HepG2 (cell line): Measurements from ENCODE around the gene SRC. TPM values are rescaled to one million over a fixed set of nuclear protein-coding genes. Genes with fewer than 3 reads are reported as not detected.

Experiments used
- BCL6 ChIP-seq: IDR thresholded peaks from 2 replicates; pipeline ENCODE4 v1.6.1; 2016; ENCODE audit warnings: missing genetic modification reagents, missing compliant biosample characterization
- GABPA ChIP-seq, 2 experiments: IDR thresholded peaks; 2 replicates each; pipeline ENCODE4 v1.6.1; 2011 to 2016; ENCODE audit warnings: low read depth in 2 of 2, low read length in 1 of 2, missing biosample characterization in 1 of 2, missing genetic modification characterization in 1 of 2
- MAX ChIP-seq: IDR thresholded peaks from 2 replicates; pipeline ENCODE4 v1.6.1; 2012; ENCODE audit warnings: inconsistent platforms
- NCOR1 ChIP-seq: fragments of 200-600 bp; sonication (generic); IDR thresholded peaks from 2 replicates; pipeline ENCODE4 v1.7.0; 2017; ENCODE audit warnings: antibody characterized with exemption, low read length, borderline replicate concordance
- PLRG1 ChIP-seq: fragments of 450-650 bp; conservative IDR thresholded peaks from 2 replicates; pipeline ENCODE4 v1.6.1; 2016
- RFX1 ChIP-seq: fragments of 450-650 bp; IDR thresholded peaks from 2 replicates; pipeline ENCODE4 v1.6.1; 2017
- TBX2 ChIP-seq: sonication (generic); formaldehyde crosslinking; IDR thresholded peaks from 2 replicates; pipeline ENCODE4 v1.5.0; 2020; ENCODE audit warnings: missing genetic modification reagents, mild to moderate bottlenecking, borderline replicate concordance
- TOPORS ChIP-seq: sonication (generic); formaldehyde crosslinking; IDR thresholded peaks from 2 replicates; pipeline ENCODE4 v1.8.0; 2023; ENCODE audit warnings: mild to moderate bottlenecking, missing genetic modification reagents
- USF2 ChIP-seq, 2 experiments: sonication (generic) in 1 of 2; formaldehyde crosslinking in 1 of 2; IDR thresholded peaks; 2 replicates each; pipeline versions ENCODE4 v1.5.1 to v1.6.1; 2011 to 2020; ENCODE audit warnings: borderline replicate concordance in 1 of 2, low read depth in 1 of 2, low read length in 1 of 2, mild to moderate bottlenecking in 1 of 2, missing genetic modification reagents in 1 of 2, moderate library complexity in 1 of 2
- ZBTB46 ChIP-seq: sonication (generic); formaldehyde crosslinking; IDR thresholded peaks from 2 replicates; pipeline ENCODE4 v1.4.0; 2020; ENCODE audit warnings: mild to moderate bottlenecking, missing genetic modification reagents, borderline replicate concordance
- ZMYM2 ChIP-seq: sonication (generic); formaldehyde crosslinking; IDR thresholded peaks from 2 replicates; pipeline ENCODE4 v1.8.0; 2022; ENCODE audit warnings: mild to moderate bottlenecking, missing genetic modification reagents
- ZNF34 ChIP-seq: sonication (generic); formaldehyde crosslinking; IDR thresholded peaks from 2 replicates; pipeline ENCODE4 v1.4.0; 2020; ENCODE audit warnings: mild to moderate bottlenecking, missing genetic modification reagents, borderline replicate concordance
- ZNF589 ChIP-seq: sonication (generic); formaldehyde crosslinking; conservative IDR thresholded peaks from 2 replicates; pipeline ENCODE4 v1.8.0; 2022; ENCODE audit warnings: mild to moderate bottlenecking, moderate library complexity, missing genetic modification reagents
- ZNF607 ChIP-seq: sonication (generic); formaldehyde crosslinking; IDR thresholded peaks from 2 replicates; pipeline ENCODE4 v1.5.1; 2020; ENCODE audit warnings: missing genetic modification reagents, mild to moderate bottlenecking, borderline replicate concordance
- ZNF652 ChIP-seq: IDR thresholded peaks from 2 replicates; pipeline ENCODE4 v1.6.1; 2016; ENCODE audit warnings: low read depth, borderline replicate concordance
- ZNF670 ChIP-seq: sonication (generic); formaldehyde crosslinking; IDR thresholded peaks from 2 replicates; pipeline ENCODE4 v1.8.0; 2022; ENCODE audit warnings: mild to moderate bottlenecking, missing genetic modification reagents, borderline replicate concordance
- ZNF768 ChIP-seq: sonication (generic); formaldehyde crosslinking; IDR thresholded peaks from 2 replicates; pipeline ENCODE4 v1.4.0; 2020; ENCODE audit warnings: missing genetic modification reagents
- polyA plus RNA-seq, 8 experiments: library from polyadenylated mRNA; depleted of rRNA in 3 of 8; stranded (reverse) in 7 of 8; unstranded in 1 of 8; fragments of >200 nt; fragmentation: Illumina TruSeq in 4 of 8; extraction: Trizol in 4 of 8; gene quantifications; 2 replicates each; pipeline versions ENCODE4 v1.2.1 to v1.2.3, GENCODE V29; 2011 to 2016; ENCODE audit warnings: low read depth in 4 of 8, missing spikeins in 1 of 8, mixed read lengths in 1 of 8; ENCODE audit not compliant: insufficient read depth in 1 of 8
- total RNA-seq, 5 experiments: library from RNA; depleted of rRNA; stranded (reverse); fragments of >200 nt; fragmentation: Illumina TruSeq; extraction: Trizol; gene quantifications; 2 replicates each; pipeline ENCODE4 v1.2.3, GENCODE V29; 2016; ENCODE audit warnings: low read depth in 1 of 5
- TF ChIP-seq, protein P1 (sequence below): sonication (generic); formaldehyde crosslinking; IDR thresholded peaks from 2 replicates; pipeline ENCODE4 v1.4.0; 2020; ENCODE audit warnings: missing genetic modification reagents
- TF ChIP-seq, protein P2 (sequence below): sonication (generic); formaldehyde crosslinking; conservative IDR thresholded peaks from 2 replicates; pipeline ENCODE4 v1.8.1; 2023; ENCODE audit warnings: missing genetic modification reagents
- TF ChIP-seq, protein P3 (sequence below): sonication (generic); formaldehyde crosslinking; IDR thresholded peaks from 2 replicates; pipeline ENCODE4 v1.5.0; 2020; ENCODE audit warnings: missing genetic modification reagents, mild to moderate bottlenecking, borderline replicate concordance

Gene SRC
- total and polyA plus RNA-seq, 2 of the 13 experiments (the other 11 are each of a cell fraction or from before 2014, with no cell fraction given): 54.7 to 192 TPM

GRCh38 chr20:37343212-37343993 is 2.5 kb upstream of the SRC start (continued):
- TF ChIP-seq MAX (peak; percentile 92), ZMYM2 (CRISPR knock-in tag) (0 out of 2 replicates have a peak, but pooled peaks have one; percentile 34), TBX2 (peak; percentile 79), ZNF34 (CRISPR knock-in tag) (no peak; the same call in 1 of the 2 replicates), ZNF768 (no peak), BCL6 (CRISPR knock-in tag) (peak; percentile 40), TOPORS (no peak), ZBTB46 (CRISPR knock-in tag) (no peak), GABPA (IDR thresholded peaks at IDR 0.05; ENCODE audit: low read depth, low read length) (no peak), GABPA (CRISPR knock-in tag; IDR thresholded peaks at IDR 0.05; ENCODE audit: low read depth) (no peak), ZNF607 (no peak), ZNF589 (CRISPR knock-in tag) (no peak), NCOR1 (no peak), ZNF670 (no peak), USF2 (IDR thresholded peaks at IDR 0.05; ENCODE audit: low read depth, low read length) (no peak; the same call in 1 of the 2 replicates), USF2 (CRISPR knock-in tag; IDR thresholded peaks at IDR 0.05; ENCODE audit: borderline replicate concordance) (no peak), RFX1 (no peak; the same call in 1 of the 2 replicates), PLRG1 (no peak), ZNF652 (CRISPR knock-in tag) (no peak)
- TF ChIP-seq, protein P1, sequence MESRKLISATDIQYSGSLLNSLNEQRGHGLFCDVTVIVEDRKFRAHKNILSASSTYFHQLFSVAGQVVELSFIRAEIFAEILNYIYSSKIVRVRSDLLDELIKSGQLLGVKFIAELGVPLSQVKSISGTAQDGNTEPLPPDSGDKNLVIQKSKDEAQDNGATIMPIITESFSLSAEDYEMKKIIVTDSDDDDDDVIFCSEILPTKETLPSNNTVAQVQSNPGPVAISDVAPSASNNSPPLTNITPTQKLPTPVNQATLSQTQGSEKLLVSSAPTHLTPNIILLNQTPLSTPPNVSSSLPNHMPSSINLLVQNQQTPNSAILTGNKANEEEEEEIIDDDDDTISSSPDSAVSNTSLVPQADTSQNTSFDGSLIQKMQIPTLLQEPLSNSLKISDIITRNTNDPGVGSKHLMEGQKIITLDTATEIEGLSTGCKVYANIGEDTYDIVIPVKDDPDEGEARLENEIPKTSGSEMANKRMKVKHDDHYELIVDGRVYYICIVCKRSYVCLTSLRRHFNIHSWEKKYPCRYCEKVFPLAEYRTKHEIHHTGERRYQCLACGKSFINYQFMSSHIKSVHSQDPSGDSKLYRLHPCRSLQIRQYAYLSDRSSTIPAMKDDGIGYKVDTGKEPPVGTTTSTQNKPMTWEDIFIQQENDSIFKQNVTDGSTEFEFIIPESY (CRISPR knock-in tag): peak; percentile 55
- TF ChIP-seq, protein P2, sequence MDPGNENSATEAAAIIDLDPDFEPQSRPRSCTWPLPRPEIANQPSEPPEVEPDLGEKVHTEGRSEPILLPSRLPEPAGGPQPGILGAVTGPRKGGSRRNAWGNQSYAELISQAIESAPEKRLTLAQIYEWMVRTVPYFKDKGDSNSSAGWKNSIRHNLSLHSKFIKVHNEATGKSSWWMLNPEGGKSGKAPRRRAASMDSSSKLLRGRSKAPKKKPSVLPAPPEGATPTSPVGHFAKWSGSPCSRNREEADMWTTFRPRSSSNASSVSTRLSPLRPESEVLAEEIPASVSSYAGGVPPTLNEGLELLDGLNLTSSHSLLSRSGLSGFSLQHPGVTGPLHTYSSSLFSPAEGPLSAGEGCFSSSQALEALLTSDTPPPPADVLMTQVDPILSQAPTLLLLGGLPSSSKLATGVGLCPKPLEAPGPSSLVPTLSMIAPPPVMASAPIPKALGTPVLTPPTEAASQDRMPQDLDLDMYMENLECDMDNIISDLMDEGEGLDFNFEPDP (CRISPR knock-in tag): no peak
- TF ChIP-seq, protein P3, sequence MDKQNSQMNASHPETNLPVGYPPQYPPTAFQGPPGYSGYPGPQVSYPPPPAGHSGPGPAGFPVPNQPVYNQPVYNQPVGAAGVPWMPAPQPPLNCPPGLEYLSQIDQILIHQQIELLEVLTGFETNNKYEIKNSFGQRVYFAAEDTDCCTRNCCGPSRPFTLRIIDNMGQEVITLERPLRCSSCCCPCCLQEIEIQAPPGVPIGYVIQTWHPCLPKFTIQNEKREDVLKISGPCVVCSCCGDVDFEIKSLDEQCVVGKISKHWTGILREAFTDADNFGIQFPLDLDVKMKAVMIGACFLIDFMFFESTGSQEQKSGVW (CRISPR knock-in tag): no peak
